Middle frontal gyrus (tissue), 1 donor: ENCODE data around the gene SPOCK3.

Source experiments
- DNase-seq: peaks from one replicate; pipeline ENCODE4 v3.0.0-alpha.2; 2015; ENCODE audit warnings: low spot score; ENCODE audit errors: extremely low spot score

SPOCK3 gene

DNA sequence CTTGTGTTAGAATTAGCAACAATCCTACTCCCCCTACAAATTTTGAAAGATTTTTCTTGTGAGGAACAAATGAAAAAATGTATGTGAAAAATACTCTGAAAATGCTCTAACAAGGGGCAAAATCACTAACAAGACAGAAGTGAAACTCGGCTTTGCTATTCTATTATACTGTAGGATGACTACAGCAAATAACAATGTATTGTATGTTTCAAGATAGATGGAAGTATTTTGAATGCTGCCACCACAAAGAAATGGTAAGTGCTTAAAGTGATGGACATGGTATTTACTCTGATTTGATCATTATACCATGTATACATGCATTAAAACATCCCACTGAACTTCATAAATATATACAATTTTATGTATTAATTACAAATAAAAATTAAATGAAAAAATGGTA, 192.8 kb downstream of the SPOCK3 start:
- no peak for DNase-seq

DNA sequence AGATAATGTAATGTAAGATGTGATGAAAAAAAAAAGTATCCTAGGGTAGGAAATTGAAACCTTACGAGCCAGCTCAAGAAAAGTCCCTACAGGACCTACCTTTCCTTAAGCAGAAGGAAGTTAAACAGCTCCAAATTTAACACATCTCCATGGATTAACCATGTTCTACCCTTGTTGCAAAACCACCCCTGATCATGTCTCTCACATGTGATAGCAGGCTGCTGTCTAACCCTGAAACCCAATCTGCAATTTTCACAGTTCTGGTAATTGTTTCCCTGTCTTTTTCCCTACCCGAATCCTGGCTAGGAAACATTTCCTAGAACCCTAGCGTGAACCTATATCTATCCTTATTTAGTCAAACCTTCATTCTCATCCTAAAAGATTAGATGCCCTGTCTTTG, 198.9 kb downstream of the SPOCK3 start:
- no peak for DNase-seq

DNA sequence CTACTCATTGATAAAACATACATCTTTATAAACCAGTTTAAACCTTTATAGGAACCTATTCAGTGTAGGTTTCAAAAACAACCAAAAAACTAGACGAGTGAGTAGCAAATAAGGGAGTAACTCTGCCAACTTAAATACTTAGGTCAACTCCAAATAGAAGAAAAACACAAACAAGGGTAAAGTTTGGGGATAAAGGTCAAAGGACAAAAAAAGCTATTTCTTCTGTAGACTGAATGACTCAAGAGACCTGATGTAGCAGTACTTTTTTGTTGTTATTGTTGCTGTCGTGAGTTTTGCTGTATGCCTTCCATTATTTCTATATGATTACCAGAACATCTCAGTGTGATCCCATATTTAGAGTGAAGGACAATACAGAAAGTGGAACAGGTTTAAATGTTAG, 199.3 kb downstream of the SPOCK3 start:
- no peak for DNase-seq

DNA sequence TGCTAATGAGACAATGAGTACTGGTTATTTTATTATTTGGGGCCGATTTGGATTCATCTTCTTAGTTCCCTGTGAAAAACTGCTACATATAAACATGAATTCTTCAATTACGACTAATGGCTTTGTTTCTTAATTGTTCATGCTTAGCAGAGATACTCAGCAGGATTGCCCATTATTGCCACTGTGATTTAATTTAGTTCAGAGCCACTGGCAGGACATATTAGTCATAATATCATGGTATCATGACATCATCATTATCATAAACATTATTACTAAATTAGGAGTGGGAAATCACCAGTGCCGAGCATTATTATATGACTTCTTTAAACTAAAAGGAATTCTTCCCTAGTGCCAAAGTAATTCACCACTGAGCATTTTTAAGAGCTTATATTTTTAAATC, 201.4 kb downstream of the SPOCK3 start:
- DNase-seq: no peak

DNA sequence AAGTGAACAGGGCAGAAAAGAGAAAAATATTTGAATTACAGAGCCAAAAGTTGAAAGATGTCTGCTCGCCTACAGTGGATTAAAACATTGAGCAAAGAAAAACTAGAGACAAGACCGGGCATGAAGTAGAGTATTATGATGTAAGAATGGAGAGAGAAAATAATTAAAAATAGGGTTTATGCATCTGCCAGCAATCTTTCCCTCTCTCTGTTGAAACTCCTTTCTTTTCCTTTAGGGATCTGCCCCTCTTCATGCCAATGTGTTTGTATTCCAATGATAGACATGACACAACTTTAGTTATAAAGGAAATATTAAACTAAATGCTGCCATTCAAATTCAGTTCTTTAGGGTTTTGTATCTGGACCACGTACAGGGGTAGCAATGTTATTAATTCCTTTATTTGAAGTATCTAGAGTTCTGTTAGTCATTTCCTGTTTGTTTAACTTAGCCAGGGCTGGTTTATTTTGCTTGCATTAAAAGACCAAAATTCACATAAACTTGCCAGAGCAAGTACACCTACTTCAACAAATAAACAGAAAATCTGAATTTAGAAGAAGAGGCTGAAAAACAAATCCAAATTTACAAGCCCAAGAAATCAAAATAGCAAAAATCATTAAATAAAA, 202.6 kb downstream of the SPOCK3 start:
- no peak for DNase-seq

DNA sequence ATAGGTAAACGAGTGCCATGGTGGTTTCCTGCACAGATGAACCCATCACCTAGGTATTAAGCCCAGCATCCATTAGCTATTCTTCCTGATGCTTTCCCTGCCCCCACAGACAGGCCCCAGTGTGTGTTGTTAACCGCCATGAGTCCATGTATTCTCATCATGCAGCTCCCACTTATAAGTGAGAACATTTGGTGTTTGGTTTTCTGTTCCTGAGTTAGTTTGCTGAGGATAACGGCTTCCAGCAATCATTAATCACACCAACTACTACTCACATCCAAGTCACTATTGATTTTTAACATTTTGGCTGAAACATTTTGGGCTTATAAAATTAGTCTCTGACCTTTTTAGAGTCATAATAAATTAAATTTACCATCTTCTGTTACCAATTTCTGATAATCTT, 205.3 kb downstream of the SPOCK3 start:
- no peak for DNase-seq

DNA sequence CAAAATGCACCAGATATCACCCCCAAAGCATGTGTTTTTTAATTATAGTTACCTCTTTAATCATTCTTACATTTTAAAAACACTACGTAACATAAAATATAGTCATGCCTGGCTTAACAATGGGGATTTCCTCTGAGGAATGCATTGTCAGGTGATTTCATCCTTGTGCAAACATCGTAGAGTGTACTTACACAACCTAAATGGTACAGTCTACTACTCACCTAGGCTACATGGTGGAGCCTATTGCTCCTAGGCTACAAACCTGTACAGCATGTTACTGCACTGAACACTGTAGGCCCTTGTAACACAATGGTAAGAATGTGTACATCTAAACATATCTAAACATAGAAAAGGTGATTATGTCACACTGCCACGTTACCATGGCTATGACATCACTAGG, 208.6 kb downstream of the SPOCK3 start:
- DNase-seq: no peak

DNA sequence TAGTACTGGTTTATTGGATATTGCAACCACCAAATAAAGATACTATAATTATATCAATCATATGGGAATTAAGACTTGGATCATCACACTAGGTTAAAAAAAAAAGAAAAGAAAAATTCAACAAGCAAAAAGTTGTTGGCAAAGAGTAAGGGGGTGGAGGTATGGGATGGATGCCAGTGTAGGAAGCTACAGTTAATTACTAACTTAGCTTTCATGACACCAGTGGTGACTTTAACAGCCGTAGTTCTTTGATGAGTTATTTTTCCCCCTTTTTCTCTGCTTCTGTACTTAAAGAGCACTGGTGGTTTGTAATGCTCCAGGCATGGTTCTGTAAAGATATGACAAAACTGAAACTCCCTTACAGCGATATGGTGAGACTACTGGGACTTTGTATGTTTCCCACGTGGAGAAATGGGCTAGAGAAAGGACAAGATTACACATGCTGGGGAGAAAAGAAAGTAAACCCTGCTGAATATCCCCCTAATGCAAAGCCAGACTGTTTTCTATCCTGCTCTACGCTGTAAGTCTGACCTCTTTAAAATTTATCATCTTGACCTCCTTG, 210.8 kb downstream of the SPOCK3 start:
- no peak for DNase-seq

DNA sequence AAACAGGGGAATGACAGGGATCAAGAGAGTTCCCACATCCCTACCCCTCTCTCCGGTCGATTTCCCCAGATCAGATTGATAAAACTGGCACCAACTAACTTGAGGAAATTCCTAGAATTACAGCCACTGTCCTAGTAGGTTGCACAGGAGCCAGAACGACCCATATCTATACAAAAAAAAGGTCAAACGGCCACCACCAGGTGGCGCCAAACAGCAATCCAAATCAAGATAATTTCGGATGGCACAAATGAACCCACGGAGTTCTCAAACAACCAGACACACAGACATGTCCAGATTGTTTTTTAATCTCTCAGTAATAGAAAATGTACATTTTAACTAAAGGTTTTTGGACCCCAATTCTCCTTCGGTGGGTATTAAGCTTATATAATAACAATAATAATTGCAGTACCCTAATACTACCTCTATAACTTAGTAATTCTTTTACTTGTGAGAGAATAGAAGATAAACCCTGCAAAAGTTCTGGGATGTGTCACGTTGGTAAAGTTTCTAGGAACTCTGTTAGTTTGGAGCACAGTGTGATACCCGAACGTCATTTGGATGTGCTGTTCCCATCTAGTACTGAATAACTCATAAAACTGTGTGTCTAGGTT, 212.6 kb downstream of the SPOCK3 start:
- DNase-seq: peak; percentile 62

DNA sequence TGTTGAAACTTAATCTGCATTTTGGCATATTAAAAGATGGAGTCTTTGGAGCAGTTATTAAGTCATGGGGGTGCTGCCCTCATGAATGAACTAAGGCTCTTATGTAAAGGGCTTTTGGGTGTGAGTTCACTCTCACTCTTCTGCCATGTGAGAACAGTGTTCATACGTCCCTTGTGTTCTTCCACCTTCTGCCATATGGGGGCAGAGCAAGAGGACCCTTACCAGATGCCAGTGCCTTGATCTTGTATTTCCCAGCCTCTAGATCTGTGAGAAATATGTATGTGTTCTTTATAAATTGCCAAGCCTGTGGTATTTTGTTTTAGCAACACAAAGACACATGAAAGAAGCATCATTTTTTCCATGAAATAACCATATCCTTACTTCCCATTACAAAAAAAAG, 213.9 kb downstream of the SPOCK3 start:
- DNase-seq: no peak

DNA sequence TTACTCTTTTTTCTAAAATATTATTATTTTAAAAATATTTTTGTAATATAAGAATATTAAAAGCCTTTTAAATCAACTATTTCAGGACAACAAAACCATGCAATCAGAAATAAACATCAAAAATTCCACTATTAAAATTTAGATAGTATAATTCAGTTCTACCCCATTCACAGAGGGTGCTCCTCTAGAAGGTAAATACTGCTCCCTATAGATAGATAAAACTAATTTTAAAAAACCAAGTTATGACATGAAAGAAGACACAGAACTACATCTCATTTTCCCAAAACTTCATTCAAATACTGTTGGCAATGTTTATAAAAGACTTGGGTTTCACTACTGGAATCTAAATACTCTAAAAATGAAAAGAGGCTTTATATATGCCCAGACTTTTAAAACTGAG, 219.3 kb downstream of the SPOCK3 start:
- no peak for DNase-seq

DNA sequence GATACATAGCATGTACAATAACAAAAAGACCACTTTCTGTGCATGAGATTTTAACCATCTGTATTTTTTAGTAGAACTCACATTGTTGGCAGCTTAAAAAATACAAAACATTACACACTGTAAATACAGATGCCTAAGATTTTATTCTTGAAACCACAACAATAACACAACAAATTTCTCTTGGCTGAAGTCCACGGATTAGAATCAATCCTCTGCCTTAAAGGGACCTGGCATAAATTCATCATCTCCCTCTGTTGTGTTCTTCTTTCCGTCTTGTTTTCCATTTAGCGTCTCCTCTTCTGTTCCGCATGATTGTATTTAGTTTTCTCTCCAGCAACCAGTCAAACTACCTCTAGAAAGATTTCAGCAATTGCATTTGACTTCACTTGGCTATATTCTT, 231.0 kb downstream of the SPOCK3 start:
- DNase-seq: no peak

DNA sequence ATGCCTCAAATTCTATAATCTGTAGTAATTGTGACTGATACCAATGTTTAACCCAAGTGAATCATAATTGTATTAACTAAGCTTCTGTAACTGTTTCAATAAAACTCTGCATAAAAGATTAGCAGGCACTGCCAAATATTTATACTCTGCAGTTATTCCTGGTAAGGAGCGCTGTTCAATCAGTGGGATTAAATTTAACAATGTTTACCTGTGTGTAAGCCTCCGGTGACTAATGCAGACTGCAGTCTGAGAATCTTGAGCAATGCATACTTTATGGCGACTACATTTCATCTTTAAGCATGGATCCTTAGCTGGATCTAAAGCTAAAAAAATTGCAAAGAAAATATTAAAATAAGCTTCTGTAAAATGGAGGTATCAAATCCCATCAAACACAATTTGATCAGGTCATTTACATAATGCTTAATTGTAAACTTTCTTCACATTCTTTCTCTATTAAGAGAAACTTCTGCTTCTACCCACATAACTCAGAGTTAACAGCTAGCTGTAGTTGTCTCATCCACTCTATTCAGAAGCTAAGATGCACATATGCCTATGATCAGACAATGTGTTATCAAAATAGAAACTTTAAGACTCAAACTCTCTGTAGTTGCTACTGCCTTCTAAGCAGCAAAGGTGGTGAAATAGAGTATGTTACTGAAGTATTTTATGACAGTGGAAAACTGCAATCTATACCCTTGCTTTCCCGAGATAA, 234.0 kb downstream of the SPOCK3 start:
- DNase-seq: no peak

DNA sequence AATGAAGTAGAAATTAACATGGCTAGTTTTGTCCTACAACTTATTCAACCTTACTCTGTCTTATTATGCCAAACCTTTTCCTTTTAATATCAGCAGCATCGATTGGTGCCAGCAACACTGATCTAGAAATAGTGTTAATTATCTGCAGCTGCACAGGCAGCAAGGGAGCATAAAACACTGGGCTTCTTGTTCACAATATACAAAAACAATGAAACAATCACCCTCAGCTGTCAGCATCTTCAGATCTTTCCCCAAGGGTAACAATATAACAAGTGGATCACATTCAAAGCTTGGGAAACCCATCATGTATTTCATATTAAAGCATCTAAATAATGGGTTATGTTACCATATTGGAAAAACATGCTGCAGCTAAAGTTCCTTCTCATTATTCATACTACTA, 238.1 kb downstream of the SPOCK3 start:
- no peak for DNase-seq

DNA sequence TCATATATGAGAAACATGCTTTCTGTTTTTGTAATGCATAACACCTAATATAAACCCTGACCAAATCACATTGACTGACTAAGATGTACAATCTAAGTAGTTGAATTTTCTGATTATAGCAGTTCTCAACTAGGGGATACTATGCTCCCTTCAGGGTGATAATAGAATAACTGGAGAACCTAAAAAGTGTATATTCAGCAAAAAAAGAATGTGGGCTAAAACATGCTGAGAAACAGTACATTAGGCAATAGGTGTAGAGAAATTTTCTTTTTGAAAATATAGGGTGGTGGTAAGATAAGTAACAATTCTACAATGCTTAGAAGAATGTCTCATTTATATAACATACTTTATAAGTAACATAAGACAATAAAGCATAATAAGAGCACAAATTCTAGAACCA, 239.6 kb downstream of the SPOCK3 start:
- no peak for DNase-seq

DNA sequence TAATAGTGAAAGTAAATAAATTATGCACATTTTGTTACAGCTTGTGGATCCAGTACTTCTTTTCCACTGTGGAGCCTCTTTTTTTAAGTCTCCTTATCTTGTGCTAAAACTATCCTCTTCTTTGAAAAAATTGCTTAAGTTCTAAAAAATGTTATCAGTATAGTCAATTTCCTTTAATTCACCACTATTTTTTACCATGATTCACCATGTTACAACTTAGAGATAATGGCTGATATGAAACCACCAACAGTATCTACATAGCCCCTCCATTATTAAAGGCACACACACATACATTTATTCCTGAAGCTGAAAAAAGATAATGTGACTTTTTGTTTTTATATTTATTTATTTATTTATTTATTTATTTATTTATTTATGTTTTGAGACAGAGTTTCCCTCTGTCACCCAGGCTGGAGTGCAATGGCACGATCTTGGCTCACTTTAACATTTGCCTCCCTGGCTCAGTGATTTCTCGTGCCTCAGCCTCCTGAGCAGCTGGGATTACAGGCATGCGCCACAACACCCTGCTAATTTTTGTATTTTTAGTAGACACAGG, 243.2 kb downstream of the SPOCK3 start:
- DNase-seq: no peak

DNA sequence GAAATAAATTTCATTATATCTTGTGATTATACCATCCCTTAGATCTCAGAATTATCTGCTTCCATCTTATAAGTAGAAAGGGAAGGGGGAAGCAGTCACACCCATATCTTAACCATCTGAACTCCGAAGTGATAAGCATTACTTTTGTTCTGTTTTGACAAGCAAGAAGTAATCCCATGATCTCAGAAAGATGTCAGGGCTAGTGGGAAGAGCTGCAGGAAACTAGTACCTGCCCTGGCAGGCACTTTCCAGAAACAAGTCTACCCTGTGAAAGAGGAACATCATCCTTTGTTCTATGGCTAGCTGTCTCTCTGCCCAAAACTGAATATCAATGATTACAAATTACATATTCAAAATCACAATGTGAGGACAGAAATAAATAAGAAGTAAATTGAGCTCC, 244.4 kb downstream of the SPOCK3 start:
- DNase-seq: no peak

DNA sequence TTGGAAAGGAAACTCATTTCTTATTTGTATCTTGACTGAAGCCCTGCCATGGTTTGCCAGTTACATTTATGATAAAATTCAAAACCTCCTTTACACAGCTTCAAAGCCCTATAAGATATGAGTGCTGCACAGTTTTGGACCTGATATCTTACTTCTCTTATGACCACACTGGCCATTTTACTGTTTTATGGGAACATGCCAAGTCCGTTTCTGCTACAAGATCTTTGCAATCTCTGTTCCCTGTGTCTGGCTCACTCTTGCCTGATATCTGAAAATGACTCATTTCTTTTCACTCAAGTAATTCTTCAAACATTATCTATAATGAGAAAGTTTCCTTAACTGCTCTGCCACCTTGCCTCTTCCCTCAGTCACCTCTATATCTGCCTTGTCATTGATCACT, 247.3 kb downstream of the SPOCK3 start:
- no peak for DNase-seq

DNA sequence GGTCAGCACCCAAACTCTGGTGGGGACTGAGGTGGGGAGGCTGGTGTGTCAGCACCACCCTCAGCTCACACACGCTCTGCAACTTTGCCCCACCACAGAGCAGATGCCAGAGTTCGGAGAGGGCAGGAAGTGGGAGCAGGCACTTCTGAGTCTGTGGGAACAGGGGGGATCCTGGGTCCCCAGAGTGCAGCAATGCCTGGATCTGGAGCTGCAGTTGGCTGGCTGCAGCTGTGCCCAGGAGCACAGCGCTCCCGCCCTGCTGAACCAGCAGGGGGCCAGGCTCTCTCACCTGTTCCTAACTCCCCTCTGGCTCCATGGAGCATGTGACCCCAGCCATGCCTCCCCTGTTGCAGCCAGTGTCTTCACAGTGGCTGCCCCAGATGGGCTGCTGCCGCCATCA, 252.4 kb downstream of the SPOCK3 start:
- DNase-seq: no peak

DNA sequence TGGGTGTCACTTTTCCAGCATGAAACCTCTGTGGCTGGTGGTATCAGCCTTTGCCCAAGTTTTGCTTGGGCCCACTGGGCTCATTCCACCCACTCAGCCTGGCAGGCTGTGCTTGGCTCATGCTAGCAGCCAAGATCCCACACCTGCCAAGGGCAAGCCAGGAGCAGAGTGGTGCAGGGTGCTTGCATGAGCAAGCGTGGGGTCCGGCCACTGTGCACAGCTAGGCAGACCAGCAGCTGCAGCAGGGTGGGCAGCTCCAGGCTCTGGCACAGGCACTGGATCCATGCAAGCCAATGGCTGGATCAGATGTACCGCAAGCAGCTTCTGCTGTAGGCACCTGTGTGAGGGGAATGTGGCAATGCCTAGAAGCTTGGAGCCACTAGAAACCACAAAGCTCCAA, 253.9 kb downstream of the SPOCK3 start:
- no peak for DNase-seq

DNA sequence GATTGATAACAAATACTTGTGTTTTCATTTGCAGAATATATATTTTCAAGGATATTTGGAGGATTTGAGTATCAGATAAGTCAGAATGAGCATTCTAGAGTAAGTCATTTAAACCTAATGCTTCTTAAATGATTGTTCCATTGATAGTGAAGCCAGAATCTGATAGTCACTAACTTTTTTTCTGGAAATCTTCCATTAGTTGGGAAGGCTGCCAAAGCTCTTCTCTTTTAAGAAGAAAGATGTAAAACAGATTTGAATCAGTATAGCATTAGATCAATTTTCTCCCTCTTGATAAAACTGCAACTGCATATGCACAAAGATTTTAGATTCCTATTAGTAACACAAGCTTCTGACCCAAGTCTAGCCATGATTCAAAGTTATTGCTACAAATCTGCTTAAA, 256.7 kb downstream of the SPOCK3 start:
- DNase-seq: no peak

DNA sequence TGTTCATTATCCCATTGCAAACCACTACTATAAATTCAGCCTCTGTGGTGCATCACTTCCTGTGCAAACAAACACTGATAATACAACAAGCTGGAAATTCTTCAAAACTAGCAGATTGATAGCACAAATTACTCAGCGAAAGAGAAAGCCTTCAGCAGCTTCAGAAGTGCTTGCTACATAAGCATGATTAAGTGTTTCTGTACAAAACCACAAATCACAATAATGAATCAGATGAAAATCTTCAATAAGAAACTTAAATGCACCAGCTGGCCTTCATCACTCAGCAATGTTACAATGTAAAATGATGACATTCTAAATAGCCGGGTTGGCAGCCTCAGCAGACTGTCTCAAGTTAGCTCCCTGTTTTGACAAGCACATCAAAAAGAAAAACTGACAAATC, 262.2 kb downstream of the SPOCK3 start:
- DNase-seq: no peak
